SU-DHL-6 (cell line): ENCODE results near the gene ASAP2.

Experiments
- EZH2phosphoT487 ChIP-seq: fragments of 200-600 bp; sonication (generic), shearing (Covaris generic); conservative IDR thresholded peaks from 2 replicates; pipeline ENCODE4 v1.6.1; 2018; ENCODE audit warnings: mild to moderate bottlenecking, antibody characterized with exemption, low read length, moderate library complexity, mixed read lengths
- TF ChIP-seq, protein P1 (sequence below): fragments of 200-600 bp; sonication (generic); IDR thresholded peaks from one replicate; pipeline ENCODE4 v1.5.1; 2017; ENCODE audit warnings: antibody characterized with exemption, mild to moderate bottlenecking, low read length, moderate library complexity; ENCODE audit not compliant: insufficient read depth, poor library complexity, severe bottlenecking

DNA sequence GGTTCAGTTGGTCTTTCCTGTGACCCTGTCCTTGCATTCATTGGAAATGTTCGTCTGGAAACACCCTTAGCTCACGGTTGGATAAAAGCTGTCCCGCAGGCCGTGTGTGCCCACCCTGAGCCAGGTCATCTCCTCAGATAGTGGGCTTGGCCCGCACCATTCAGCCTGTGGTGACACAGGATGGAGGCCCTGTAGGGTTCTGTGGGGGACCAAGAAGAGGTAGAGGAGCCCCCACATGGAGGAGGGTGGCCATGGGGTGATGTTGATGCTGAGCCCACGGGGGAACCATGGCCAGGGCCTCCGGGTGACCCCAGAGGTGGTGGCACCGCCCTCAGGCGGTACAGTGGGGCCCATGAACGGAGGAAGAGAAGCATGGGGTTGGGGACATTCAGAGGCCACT lies 62.7 kb downstream of the ASAP2 start:
- TF ChIP-seq, protein P1, sequence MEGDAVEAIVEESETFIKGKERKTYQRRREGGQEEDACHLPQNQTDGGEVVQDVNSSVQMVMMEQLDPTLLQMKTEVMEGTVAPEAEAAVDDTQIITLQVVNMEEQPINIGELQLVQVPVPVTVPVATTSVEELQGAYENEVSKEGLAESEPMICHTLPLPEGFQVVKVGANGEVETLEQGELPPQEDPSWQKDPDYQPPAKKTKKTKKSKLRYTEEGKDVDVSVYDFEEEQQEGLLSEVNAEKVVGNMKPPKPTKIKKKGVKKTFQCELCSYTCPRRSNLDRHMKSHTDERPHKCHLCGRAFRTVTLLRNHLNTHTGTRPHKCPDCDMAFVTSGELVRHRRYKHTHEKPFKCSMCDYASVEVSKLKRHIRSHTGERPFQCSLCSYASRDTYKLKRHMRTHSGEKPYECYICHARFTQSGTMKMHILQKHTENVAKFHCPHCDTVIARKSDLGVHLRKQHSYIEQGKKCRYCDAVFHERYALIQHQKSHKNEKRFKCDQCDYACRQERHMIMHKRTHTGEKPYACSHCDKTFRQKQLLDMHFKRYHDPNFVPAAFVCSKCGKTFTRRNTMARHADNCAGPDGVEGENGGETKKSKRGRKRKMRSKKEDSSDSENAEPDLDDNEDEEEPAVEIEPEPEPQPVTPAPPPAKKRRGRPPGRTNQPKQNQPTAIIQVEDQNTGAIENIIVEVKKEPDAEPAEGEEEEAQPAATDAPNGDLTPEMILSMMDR = no peak
- no peak for TF ChIP-seq EZH2phosphoT487
